Left renal pelvis (tissue), 4 donors: Measurements from ENCODE around the gene COL9A3. TPM values are rescaled to one million over a fixed set of nuclear protein-coding genes. Genes with fewer than 3 reads are reported as not detected.

Source experiments
- DNase-seq, 4 donors: peaks; one replicate each; pipeline ENCODE4 v3.0.0-alpha.2; 2013; ENCODE audit warnings: low read depth in 4 of 4, low spot score in 3 of 4
- polyA plus RNA-seq, 4 donors: library from polyadenylated mRNA; unstranded; fragments of 120-200 nt; gene quantifications; one replicate each; pipeline ENCODE4 v1.2.1, GENCODE V29; 2013; ENCODE audit not compliant: insufficient read length in 4 of 4

Gene COL9A3
- polyA plus RNA-seq, 4 donors, result 17.5 to 51.8 (median 23.4) TPM

GRCh38 chr20:62778058-62778457 lies 38.8 kb upstream of the COL9A3 start:
- no peak for DNase-seq

- DNase-seq, result no peak
Observed at GRCh38 chr20:62778601-62779416, 38.0 kb upstream of the COL9A3 start.

- DNase-seq, result no peak
Observed at GRCh38 chr20:62779417-62779685, 37.5 kb upstream of the COL9A3 start.

GRCh38 chr20:62780204-62780603 lies 36.6 kb upstream of the COL9A3 start:
- no peak for DNase-seq

GRCh38 chr20:62780696-62781095 lies 36.2 kb upstream of the COL9A3 start:
- DNase-seq, result no peak

GRCh38 chr20:62782149-62782892 lies 34.5 kb upstream of the COL9A3 start:
- DNase-seq, result no peak

GRCh38 chr20:62782893-62783278 lies 34.0 kb upstream of the COL9A3 start:
- DNase-seq, result no peak

GRCh38 chr20:62784497-62784896 lies 32.4 kb upstream of the COL9A3 start:
- no peak for DNase-seq

GRCh38 chr20:62785393-62785792 lies 31.5 kb upstream of the COL9A3 start:
- DNase-seq, result no peak

GRCh38 chr20:62786157-62786556 lies 30.7 kb upstream of the COL9A3 start:
- DNase-seq, result no peak

GRCh38 chr20:62787321-62787720 lies 29.5 kb upstream of the COL9A3 start:
- DNase-seq, result no peak

- DNase-seq, result no peak
Observed at GRCh38 chr20:62787866-62788265, 29.0 kb upstream of the COL9A3 start.

GRCh38 chr20:62788607-62789006 lies 28.2 kb upstream of the COL9A3 start:
- DNase-seq, result no peak

- no peak for DNase-seq
Observed at GRCh38 chr20:62790075-62790474, 26.8 kb upstream of the COL9A3 start.

- DNase-seq, result peak in 2 of 4 donors; percentile 82 to 87
Observed at GRCh38 chr20:62791301-62792181, 25.3 kb upstream of the COL9A3 start.

- DNase-seq, result no peak
Observed at GRCh38 chr20:62792182-62792939, 24.5 kb upstream of the COL9A3 start.

GRCh38 chr20:62792940-62793756 lies 23.7 kb upstream of the COL9A3 start:
- DNase-seq, result no peak

- DNase-seq, result no peak
Observed at GRCh38 chr20:62793757-62794006, 23.2 kb upstream of the COL9A3 start.

GRCh38 chr20:62794007-62794724 lies 22.7 kb upstream of the COL9A3 start:
- peak; percentile 79 to 92 (median 90) for DNase-seq
